HG02798 (cell line): Measurements from ENCODE around the gene TSPAN32.
A peak's percentile ranks its signal among the peaks of the same experiment; 100 is the strongest.

Experiments used
- ATAC-seq: cut with Tn5 transposase; IDR thresholded peaks from one replicate; pipeline ENCODE4 v1.9.1; 2021; ENCODE audit warnings: mild to moderate bottlenecking; ENCODE audit not compliant: unreplicated experiment, poor library complexity

TSPAN32 gene, protein sequence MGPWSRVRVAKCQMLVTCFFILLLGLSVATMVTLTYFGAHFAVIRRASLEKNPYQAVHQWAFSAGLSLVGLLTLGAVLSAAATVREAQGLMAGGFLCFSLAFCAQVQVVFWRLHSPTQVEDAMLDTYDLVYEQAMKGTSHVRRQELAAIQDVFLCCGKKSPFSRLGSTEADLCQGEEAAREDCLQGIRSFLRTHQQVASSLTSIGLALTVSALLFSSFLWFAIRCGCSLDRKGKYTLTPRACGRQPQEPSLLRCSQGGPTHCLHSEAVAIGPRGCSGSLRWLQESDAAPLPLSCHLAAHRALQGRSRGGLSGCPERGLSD

DNA sequence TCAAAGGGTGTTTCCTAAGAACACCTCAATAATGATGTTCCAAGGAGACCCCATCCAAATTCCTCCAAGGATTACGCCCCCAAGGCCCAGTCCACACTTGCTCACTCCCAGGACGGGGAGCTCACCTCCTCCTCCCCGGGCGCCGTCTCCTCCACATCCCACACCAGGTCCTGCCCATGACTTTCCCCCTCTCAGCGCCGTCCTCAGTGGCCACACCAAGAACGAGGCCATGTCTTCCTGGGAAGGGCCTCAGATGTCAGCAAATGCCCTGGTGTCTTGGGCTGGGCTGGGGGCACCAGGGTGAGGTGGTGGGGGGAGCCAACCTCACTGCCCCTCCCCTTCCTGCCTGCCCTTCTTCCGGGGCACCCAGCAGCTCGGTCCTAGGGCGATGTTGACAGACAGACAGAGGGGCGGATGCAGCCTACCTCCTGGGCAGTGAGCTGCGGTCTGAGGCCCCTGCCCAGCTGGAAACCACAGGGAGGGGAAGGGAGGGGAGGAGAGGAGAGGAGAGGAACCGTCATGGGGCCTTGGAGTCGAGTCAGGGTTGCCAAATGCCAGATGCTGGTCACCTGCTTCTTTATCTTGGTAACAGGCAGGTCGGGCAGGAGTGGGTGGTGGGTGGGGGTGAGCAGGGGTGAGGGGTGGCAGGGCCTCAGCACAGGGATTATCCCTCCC lies at the start of gene TSPAN32, which contains the start of gene C11orf21:
TSS of gene TSPAN32 (plus strand) at position 383 of the 675 bp plus-strand sequence. CDS start at position 520, 137 bp downstream.
TSS of gene C11orf21 (minus strand) at position 288 of the 675 bp plus-strand sequence. CDS start at position 178, 110 bp downstream.
- no peak for ATAC-seq

DNA sequence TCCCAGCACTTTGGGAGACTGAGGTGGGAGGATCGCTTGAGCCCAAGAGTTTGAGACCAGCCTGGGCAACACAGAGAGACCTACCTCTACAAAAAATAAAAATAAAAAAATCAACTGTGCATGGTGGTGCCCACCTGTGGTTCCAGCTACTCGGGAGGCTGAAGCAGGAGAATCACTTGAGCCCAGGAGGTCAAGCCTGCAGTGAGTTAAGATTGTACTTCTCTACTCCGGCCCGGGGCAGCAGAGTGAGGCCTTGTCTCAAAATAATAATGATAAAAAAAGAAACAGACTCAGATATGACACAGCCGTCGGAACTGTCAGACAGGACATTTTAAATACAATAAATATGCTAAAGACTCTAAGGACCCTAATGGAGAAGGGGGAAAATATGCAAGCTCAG lies 49.8 kb upstream of the TSPAN32 start:
- ATAC-seq, result no peak

DNA sequence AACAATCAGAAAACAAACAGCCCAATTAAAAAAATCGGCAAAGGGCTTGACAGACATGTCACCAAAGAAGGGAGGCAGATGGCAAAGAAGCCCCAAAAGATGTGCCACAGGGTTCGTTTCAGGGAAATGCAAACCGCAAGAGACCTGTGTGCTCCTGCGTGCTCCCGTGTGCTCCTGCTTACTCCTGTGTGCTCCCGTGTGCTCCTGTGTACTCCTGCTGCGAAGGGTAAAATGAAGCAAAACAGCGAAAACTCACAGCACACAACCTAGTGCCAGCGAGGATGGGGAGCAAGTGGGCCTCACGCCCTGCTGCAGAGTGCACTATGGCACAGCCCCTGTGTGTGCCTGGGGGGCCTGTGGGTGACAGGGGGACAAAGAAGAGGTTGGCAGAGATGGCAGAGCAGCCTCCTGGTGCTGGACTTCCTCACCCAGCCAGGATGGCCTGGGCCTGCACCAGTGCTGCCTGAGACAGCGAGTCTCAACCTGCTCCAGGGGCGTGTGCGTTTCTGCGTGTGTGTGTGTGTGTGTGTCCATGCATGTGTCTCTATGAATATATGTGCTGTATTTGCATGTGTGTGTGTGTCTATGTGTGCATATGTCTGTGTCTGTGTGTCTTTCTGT lies 45.4 kb upstream of the TSPAN32 start:
- no peak for ATAC-seq

DNA sequence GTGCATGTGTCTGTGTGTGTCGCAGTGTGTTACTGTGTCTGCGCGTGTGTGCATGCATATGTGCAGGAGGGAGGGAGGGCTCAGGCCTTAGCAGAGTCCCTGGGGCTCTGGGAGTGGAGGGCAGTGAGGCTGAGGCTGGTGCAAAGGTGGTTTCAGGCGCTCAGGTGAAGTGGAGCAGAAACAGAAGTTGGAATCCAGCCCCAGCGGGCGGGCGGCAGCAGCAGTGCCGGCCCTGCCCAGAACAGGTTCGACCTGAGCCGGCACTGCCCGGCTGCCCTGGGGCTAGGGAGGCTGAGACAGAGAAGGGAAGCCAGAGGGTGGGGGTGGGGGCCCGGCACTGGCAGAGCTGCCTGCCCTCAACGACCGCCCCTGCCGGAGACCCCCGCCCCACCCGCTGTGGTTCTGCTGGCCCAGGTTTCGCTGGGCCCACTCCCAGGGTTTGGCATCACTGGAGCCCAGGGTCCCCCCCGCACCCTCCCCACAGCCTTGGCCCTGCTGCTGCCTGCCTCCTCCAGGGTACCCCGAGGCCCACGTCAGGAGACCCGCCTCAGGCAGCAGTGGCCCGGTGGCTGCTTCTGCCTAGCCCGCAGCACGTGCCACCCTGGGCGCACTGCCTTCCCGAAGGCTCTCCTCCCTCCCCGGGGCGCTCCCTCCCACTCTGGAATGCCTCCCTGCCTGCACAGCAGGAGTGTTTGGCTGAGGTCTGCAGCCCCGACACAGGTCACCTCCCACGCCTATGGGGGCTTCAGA lies 44.7 kb upstream of the TSPAN32 start:
- ATAC-seq, result no peak

DNA sequence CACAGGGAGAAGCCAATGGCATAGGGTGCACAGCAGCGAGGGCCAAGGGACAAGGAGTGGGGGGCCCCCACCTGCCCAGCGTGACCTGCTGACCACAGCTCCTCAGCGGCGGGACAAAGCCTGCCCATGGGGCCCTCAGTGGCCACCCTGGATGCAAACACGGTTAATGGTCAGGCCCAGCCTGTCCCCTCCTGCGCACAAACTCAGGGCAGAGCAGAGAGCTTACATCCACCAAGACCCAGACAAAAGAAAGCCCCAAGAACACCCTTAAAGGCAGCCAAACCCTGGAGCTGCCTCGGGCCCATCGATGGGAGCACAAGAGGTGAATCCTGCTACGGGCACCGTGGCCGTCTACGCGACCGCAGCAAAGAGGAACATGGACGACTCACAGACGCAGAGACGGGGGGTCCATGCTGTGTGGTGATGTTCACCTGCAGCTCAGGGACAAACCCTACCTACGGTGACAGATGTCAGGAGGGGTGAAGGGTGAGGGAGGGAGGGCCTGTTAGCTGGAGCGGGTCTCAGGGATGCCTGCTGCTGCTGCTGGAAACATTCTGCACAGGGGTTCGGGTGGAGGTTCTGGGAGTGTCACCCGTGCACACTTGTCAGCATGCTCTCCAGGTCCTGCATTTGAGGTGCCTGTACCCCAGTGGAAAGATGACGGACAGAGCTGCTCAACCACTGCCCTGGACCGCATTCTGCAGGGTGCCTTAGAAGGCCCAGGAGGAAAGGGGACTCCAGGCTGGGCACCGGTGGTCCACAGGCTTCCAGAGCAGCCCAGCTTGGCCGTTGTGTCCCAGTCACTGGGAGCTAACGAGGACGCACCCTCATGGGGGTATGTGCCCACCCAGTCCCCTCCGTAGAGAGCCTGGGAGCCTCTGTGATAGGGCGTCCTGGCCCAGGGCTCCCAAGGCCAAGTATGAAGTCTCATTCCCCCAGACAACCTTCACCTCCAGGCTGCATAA lies 43.0 kb upstream of the TSPAN32 start:
- no peak for ATAC-seq

DNA sequence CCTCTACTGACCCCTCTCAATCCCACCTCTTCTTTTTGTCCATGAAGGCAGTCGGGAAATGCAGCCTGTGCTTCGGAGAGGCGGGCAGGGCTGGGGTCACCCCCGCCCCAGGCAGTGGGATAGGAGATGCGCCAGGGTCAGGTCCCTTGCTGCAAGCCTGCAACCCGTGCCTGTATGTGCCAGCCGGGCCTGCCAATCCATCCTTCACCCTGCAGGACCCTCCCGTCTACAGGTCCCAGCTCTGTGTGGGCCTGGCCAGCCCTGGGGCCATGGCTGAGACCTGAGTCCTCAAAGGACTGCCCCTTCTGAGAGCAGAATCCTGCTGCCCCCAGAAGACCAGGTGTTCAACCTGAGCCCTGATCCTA lies 42.4 kb upstream of the TSPAN32 start:
- ATAC-seq, result no peak

DNA sequence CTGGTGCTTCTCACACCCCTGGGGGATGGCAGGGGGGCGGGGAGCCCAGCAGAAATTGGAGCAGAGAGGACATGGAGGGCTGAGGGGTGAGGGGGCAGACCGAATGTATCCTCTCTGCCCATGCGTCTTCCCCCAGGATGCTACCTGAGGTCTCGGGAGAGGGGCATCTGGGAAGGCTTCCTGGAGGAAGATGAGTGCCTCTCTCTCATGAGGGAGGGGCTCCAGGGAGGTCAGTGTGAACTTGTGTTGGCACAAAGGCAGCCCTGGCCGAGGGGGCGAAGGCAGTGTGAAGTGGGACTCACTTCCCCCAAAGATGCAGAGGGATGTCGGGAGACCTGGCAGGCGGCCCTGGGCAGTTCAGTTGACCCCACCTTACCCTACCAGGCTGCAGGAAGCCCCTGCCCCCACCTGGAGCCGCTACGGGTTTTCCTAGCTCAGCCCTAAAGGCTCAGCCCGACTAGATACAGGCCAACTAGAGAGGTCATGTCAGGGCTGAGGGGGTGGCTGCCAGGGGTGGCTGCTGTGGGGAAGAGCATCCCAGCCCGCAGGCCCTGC lies 41.8 kb upstream of the TSPAN32 start:
- no peak for ATAC-seq

DNA sequence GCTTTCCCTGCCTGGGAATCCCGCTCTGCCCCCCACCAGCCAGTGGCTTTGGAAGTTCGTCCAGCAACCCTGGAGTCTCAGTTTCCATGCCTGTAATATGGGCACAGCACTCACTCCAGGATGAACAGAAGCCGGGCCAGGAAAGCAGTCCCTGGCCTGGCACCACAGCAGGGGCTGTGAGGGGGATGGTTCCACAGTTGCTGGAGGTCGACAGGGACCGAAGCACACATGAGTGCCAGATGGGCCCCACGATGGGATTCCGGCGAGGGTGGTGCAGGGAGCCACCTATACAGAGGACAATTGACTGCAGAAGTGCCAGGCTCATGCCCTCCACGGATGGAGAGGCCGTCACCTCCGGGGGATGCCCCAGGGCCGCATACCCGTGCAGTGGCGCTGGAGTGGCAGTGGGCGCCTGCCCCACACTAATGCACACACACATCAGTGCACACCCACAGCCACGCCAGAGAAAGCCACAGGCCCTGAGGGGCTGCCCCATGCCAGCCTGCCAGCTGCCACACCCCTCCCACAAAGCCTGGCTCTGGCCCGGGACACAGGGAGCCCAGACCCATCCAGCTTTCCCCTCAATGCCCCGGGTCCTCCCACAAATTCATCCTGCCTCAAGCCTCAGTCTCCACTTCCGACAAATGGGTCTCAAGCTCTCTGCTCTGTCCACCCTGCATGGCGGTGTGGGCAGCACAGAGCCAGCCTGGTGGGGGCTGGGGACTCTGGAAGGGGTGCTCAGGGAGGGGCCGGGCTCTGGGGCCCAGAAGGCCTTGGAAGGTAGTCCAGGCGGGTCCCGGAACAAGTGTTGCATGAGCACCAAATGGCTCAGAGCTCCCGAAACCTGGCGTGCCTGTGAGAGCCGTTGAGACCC lies 41.1 kb upstream of the TSPAN32 start:
- no peak for ATAC-seq

DNA sequence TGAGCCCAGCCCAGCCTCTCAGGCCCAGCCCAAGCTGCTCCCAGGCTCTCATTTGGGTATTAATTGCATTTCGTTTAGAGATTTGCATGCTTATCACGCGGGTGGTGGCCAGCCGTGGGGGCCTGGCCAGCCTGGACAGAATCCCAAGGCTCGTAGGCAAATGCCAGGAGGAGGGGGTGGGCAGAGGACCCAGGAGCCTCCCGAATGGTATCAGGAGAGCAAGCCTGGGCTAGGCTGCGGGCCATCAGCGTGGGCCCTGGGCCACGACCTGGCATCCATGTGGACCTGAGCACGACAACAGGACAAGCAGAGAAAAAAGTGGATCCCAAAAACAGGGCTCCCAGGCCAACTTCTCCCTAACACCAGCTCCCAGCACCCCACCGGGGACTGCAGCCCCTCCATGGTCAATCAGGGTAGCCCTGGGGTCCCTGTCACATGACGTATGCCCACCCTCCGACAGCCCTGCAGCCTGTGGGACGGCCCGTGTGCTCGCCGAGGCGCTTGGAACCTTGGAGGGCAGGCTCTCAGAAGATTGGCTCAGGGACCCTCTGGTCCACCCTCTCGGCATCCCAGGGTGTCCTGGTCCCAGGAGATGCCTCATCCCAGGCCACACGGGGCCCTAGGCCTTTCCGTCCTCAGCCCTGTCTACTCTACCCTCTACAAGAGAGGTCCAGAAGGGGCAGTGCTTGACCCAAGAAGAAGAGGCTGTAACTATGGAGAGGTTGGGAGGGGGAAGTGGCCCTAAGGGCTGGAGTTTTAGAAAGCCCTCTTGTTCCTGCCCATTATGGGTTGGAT lies 40.2 kb upstream of the TSPAN32 start:
- ATAC-seq, result no peak

DNA sequence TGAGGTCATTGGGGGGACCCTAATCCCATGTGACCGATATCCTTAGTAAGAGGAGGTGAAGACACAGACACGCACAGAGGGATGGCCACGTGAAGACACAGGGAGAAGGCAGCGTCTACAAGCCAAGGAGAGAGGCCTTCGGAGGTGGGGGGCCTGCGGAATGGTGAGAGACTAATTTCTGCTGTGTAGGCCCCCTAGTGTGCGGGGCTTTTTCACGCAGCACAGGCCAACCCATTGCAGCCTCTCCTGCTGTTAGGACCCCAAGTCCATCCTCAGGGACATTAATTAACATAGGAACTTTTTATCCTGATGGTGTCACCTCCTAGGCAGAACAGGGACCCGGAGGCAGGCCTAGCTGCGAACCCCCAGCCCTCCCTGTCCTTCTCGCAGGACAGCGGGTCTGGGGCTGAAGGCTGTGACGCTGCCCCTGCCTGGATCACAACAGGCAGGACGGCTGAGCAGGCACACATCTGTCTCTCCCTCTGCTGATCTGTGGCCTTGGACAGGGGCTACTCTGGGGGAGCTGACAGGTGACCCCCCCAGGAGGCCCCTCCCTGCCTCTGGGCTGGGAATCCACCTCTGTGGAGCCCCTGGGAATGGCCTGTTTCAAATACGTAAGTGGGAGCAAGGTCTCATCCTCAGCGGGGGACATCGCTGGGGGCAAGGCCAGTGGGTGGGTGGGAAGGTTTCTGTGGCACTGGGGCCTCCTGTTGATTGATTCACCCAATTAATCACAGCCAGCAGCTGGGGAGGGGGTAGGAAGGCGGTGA lies 39.3 kb upstream of the TSPAN32 start:
- no peak for ATAC-seq

DNA sequence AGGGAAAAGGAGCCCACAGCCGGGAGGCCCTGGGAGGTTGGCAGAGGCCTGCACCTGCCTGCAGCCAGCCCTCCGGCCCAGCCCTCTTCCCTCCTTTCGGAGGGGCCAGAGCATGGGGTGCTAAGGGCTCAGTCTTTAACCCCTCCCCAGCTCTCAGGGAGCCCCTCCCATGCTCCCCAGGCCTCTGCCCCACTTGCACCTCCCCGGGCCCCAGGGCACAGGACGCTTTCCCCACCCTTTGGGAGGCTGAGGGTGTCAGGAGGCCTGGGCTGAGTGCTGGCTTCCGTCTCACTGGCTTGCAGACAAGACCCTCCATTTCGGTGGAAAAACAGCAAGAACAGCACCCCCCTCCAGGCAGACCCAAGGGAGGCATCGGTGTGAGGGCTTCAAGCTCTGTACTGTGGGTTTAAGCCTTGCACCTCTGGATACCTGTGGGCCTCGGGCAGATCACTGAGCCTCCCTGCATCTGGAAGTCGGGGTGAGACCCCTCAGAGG lies 38.7 kb upstream of the TSPAN32 start:
- no peak for ATAC-seq

DNA sequence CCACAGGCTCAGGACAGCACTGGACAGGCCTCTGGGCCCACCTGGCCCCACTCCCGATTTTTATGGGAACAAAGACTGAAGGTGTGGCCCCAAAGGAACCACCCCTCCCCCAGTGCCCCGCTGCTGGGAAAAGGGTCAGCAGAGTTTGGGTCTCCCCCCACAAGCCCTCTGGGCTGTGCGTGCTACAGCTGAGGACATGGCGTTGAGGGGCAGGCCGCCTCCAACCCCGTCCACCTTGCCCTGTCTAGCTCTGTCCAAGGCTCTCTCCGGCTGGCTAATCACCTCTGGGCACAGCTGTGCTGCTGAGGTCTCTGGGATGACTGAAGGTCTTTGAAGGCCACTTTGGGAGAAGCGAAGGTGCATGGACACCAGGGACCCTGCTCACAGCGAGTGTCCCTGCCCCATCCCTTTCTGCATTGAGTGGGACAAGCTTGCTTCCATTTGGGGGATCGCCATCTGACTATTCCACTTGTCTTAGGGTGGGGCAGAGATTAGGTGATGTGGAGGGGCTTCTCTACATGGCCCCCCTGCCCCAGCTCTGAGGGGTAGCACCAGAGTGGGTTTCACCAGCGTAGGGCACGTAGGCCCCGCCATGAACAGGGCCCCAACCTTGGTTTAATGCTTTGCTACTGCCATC lies 38.0 kb upstream of the TSPAN32 start:
- no peak for ATAC-seq

DNA sequence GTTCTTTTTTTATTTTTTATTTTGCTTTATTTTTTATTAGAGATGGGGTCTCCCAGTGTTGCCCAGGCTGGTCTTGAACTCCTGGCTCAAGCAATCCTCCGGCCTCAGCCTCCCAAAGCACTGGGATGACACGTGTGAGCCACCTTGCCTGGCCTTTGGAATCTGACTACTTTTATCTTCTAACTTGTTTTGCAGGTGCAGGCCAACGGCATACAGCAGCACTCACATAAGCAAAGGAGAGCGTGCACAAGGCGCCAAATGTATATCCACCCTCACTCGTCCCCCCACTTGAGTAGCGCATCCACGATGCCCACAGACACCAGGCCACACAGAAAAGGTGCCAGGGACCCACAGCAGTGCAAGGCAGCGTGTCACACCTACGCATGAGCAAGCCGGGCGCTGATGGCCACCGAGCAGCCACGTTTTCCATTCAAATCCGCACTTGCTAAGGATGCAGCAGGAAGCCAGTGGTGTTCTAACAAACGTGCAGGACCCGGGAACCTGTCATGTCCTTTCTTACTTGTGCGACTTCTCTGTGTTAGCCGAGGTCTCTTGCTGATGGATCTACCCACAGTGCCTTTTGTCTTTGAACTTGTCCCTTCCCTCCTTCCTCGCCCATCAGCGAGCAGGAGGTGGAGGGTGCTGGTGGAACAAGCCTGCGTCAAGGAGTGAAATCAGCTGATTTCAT lies 37.3 kb upstream of the TSPAN32 start:
- ATAC-seq, result no peak

DNA sequence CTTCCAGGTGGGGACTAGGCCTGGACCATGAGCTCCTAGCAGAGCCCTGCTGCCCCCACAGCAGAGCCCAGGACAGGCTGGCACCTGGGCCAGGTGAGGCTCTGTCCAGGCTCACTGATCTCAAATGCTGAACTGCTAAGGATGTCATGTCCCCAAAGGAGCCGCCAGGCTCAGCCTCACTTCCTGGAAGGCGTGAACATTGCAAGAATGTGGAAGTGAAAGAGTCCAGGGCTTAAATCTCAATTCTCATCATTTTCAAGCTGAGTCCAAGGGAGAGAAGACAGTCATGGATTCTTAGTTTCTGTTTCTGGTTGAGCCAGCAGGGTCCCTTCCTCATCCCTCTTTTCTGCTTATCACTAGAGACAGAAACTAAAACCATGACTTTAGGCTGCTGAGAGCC lies 36.4 kb upstream of the TSPAN32 start:
- ATAC-seq, result peak; percentile 34

DNA sequence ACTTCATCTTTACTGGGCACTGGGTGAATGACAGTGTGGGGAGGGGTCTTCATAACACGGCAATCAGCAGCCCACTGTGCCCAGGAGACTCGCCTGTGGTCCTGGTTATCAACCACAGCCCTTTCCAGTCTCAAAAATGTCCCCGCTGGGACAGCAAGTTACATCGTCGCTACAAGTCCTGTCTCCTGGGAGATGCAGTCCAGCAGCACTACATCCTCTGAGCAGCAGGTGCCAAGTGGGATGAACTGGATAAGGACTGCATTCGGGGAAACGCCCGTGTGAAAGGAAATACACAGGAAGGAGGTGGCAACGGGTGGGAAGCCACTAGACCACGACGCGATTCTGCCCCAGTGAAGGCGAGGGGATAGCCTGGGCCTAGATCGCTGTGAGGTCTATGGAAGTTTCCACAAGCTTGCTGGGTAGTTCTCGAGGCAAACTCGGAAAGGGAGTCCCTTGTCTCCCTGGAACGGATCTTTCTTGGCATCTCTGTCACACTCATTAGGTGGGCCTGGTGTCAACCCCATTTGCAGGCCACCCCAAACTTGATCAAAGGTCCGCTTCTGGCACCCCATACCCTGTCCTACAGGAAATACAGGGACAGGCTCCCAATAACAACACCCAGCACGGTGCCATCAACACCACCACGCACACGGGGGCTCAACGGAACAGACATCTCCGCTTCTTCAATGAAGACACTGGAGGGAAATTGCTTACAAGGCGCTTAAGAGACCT lies 35.8 kb upstream of the TSPAN32 start:
- no peak for ATAC-seq
